Fibroblast of peridontal ligament (primary cell): Measurements from ENCODE around the gene COL4A4.
"Not testable (repeated sequence)": the region's sequence is repeated elsewhere in the genome, so short reads cannot be mapped to it uniquely, and the experiment has no call there.

ENCODE experiments used
- DNase-seq: peaks from one replicate; pipeline ENCODE4 v3.0.0-alpha.2; 2010; ENCODE audit errors: extremely low read depth

Gene COL4A4

DNA sequence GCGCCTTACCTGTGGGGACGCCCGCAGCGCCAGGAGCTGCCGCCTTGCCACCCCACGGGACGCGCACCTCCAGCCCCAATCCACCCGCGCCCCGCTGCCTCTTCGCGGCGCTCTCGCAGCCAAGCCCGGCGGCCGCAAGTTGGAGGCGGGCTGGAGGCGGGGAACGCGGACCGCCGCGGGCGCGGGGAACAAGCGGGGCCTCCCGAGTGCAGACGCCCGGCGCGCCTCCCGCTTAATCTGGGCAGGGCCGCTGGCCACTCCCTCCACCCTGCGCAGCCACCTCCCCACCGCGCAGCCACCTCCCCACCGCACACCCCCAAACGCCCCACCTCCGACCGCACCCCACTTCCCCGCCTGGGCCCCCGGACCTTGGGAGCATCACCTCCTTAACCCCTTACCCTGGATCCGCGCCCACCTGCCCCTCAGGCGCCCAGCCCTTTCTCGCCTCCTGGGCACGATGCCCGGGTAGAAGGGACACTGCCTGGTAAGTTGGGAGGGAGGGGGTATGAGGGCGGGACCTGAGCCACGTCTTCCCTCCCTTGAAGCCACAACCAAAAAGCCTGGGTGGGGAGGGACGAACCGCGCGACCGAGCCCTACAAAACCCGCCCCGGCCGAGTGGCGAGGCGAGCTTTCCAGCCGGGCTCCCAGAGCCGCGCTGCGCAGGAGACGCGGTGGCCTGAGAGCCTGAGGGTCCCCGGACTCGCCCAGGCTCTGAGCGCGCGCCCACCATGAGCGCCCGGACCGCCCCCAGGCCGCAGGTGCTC lies at the start of gene COL4A4, which contains the start of gene COL4A3:
Gene COL4A4, minus strand, starts transcription at position 208 of the 765 bp plus-strand sequence. CDS start 16,722 bp downstream, outside the sequence.
Gene COL4A3, plus strand, starts transcription at position 627 of the 765 bp plus-strand sequence. Its CDS starts 103 bp downstream, at position 730.
- DNase-seq, result no peak

DNA sequence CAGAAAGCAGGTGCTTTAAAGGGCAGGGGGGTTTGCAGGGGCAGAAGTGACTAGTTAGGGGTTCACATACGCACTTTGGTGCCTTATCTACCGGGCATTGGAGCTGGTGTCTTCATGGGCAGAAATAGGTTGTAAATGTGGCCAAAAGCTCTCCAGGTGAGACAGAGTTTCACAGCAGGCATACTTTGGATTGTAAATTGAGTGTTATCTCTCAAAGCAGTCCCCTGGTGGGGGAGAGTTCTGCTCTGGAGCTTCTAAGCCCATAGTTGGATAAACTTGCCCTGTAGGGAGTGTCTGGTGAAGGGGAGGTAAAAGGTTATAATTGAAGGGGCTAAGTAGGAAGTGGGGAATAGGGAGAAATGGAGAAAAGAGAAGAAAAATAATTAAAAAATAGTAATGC lies 43.6 kb upstream of the COL4A4 start:
- no peak for DNase-seq

DNA sequence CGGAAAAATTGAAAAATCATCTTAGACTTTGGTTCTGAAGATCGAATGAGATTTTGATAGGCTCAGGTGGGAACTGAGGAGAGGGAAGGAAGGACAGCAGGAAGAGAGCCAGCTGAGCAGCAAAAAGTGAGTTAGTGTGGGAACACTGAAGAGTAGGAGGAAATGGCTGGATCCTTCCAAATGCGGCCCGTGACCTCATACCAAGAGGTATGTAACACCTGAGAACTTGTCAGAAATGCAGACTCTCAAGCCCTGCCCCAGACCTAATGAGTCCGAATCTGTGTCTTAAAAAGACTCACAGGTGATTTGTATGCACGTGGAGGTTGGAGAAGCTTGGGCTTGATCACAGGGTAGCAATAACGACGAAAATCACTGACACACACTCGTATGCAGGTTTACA lies 42.4 kb upstream of the COL4A4 start:
- no peak for DNase-seq

DNA sequence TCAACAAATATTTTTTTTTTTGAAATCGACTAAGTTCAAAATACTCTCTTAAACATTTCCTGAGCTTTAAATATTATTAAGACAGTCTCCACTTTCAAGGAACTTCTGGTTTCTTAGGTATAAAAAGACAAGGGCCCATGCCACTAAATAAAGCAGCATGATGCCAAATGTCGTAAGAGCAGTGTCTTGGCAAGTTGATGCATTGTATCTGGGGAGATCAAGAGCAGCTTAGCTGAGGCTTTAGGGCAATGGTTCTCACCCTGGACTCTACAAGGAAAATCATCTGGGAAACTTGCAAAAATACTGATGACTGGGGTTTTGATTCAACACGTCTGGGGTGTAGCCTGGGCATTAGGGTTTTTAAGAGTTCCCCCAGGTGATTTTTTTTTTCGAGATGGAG lies 41.7 kb upstream of the COL4A4 start:
- no peak for DNase-seq

DNA sequence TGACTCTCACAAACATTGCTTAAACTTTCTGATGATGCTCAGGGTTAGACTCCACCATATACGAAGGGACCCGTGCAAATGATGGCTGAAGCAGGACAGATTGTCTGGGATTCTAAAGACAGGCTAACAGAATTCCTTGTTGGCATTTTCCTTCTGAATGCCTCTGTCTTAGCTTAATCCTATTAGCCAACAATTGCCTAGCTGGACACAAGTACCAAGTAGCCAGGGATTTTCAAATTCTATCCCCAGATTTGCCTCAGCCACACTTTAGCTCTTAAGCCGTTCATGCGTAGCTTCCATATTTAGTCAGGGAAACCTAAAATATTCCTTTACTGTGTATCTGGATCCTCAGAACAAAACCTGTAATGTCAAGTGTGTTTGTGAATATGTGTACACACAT lies 40.4 kb upstream of the COL4A4 start:
- no peak for DNase-seq

DNA sequence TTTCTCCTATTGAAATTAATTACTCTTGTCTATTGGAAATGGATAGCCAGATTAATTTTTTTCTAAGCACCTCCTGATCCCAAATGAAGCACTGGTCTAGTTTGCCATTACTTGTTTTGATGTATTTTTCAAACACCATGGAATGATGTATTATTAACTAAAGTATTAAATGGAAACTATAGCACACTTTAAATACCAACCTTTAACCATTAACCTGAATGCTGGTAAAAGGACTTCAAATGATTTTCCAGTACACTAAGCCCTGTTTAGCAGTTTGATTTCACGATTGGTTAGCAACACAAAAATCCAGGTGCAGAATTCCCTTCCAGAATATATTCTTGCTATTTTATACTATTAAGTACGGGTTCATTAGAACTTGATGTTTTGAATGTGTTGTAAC lies 37.8 kb upstream of the COL4A4 start:
- DNase-seq, result no peak

DNA sequence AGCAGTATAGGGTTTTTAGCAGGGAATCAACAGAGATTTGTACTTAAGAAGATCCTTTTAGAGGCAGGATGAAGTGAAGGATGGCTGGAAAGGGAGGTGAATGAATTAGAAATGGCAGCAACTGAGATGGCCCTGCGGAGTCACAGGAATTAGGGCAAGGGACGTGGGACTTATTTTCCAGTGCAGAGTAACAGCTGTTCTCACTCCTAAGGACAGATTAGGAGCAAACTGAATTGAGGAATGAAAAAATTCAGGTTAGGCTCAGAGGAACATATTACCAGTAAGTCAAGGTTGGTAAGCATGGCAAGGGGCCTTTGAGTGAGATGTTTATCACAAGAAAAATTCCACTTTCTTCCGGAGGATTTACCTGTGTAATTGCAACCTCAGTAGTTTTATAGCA lies 34.9 kb upstream of the COL4A4 start:
- no peak for DNase-seq

DNA sequence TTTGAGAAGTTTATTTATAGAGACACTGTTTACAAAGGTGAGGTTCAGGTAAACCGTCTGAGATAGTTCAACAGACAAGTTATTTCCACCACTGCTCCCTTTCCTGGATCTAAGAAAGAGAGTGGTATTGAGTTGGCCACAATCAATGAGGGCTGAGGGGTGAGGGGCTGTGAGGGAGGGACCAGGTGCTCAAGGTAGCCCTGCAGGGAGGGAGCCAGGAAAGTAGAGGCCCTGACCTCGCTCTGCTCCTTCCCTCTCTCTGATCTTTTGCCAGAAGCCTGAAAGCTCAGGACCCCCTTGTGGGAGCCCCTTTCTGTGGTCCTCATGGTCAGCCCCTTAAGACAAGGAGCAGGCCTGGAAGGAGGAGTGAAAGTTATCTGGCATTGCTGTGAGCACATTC lies 30.2 kb upstream of the COL4A4 start:
- DNase-seq, result no peak

DNA sequence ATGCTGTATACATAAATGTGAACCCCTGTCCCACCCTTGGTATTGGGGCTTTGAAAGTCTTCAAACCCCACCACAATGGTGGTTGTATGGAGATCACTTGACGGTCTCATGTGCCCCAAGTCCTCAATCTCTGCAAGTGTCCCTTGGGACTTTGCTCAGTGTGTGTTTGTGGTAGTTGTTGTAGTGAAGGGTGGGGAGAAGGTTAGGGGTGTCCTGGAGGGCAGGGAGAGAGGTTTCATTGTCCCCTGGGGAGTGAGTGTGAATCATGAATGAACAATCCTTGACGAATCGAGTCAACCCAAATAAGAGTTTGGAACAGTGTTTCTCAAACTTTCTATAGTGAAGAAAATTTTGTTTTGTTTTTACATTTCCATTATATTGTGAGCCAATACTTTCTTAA lies 28.5 kb upstream of the COL4A4 start:
- no peak for DNase-seq

DNA sequence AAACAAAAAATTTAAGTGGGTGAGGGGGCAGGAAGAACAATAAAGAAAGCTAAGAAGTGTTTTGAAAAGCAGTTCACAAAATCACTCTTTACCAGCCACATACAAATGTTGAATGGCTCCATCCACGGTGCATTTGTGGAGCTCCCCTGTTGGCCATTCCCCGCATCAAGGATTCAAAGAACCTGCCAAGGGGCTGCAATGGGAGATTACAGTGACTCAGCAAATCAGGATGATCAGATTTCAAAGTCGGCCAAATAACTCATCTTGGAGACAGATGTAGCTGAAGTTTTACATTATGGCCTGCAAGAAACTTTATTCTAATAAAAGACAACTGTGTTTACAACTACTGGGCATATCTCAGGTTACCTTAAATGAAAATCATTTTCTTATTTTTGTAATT lies 27.4 kb upstream of the COL4A4 start:
- DNase-seq, result peak; percentile 70

DNA sequence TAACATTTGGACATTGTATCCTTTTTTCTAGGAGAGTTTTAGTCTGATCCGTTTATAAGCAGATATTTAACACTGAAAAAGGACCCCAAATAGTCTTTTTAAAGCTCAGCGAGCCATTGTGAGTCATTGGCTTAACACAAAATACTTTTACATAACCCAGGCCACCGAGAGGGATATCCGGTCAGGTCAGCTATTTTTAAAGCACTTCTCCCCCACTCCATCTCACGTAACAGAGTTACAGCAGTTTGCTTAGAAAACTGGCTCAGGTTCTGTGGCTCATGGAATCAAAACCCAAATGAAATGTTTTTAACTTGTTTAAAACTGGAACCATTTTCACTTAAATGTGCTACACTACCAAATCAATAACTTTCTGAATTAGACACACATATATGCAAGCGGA lies 24.3 kb upstream of the COL4A4 start:
- DNase-seq, result peak; percentile 41

DNA sequence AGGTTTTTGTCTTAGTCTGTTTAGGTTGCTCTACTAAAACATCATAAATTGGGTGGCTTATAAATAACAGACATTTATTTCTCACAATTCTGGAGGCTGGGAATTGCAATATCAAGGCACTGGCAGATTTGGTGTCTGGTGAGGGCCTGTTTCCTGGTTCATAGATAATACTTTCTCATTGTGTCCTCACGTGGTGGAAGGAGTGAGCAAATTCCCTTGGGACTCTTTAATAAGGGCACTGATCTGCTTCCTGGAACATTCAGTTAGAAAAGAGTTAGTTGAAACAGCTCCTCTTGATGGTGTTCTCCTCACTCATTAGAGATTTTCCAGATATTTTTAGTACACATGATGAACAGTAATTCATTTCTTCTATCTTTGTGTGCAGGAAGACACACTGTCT lies 22.7 kb upstream of the COL4A4 start:
- no peak for DNase-seq

DNA sequence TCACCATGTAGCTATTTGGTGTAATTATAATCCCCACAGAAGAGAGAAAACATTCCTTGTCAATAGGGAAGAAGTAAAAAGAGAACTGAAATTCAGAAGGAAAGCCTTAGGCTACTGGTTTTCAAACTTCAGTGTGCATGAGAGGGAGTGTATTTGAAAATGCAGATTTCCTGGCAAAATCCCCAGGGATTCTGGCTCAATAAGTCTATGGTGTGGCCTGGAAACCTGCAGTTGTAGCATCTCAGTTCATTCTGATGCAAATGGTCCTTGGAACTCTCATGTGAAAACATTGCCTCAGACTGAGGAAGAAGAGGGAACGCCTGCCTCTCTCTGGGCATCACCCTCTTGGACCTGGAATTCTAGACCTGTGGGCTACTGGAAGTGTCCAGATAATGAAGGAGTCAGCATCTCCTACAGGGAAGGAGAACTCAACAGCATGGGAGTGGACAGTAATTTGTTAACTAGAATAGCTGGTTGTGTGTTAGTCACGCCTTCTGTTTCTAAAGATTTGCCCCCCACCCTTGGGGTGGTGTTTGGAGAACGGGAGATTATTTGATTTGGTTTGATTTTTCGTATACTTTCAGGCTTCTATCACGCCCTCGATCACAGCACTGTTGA lies 21.7 kb upstream of the COL4A4 start:
- no peak for DNase-seq

DNA sequence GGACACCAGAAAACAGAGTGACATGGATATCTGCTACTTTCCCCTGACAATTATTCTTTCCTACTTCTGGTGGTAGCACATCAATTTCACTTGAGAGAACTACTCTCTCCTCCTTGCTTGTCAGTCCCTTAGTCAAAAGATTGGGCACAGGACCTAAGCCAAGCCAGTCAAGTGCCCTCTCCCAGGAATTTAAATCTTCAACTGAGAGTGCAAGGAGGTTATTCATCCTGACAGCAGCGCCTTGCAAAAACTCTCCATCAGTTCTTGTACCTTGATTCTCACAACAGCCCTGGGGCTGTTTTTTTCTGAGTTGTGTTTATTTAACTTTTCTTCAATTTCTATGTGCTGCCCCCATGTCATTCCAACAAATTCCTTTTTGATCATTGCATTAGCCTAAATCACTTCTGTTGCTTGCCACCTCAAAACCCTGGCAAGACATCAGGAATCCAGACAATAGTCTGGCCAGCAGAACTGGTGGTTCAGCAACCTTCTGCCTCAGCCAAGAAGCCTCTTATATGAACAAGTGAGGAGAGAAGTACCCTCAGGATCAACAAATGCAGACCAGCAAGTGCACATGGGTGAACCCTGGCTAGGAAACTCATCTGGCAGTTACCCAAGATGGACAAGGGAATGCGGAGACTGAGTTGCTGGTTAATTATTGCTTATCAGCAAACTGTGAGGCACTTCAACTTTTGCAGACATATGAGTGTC lies 19.8 kb upstream of the COL4A4 start:
- no peak for DNase-seq

DNA sequence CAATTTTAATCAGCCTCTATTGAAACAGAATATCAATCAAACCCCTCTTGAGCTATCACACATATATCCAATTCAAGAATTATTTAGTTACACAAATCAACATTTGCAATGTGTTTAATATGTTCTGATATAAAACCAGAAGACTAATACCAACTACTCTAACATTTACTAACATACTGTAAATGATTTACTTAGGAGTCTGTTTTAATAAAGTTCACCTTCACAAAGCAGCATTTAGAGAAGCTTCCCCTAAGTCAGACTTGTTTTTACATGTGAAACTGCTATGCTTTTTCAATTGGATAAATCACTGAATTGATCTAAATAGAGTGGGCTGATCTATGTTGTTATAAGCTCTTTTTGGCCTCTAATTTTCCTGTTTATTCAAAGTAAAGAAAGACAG lies 18.8 kb upstream of the COL4A4 start:
- no peak for DNase-seq

DNA sequence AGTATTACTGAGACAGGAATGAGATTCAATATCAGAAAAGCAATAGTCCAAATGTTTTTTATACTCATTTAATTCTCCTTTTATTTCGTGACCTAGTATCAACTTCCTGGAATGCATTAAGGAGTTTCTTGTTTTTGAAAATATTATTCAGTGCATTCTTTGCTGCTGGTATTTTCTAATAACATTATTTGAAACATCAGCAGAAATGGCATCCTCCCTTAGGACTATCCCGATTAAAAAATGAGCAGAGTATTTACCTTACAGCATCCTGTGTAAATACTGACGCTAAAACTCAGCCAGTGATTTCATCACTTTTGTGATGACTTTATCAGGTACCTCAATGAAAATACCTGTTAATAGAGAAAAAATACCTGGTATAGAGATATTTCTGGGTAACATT lies 16.8 kb upstream of the COL4A4 start:
- no peak for DNase-seq

DNA sequence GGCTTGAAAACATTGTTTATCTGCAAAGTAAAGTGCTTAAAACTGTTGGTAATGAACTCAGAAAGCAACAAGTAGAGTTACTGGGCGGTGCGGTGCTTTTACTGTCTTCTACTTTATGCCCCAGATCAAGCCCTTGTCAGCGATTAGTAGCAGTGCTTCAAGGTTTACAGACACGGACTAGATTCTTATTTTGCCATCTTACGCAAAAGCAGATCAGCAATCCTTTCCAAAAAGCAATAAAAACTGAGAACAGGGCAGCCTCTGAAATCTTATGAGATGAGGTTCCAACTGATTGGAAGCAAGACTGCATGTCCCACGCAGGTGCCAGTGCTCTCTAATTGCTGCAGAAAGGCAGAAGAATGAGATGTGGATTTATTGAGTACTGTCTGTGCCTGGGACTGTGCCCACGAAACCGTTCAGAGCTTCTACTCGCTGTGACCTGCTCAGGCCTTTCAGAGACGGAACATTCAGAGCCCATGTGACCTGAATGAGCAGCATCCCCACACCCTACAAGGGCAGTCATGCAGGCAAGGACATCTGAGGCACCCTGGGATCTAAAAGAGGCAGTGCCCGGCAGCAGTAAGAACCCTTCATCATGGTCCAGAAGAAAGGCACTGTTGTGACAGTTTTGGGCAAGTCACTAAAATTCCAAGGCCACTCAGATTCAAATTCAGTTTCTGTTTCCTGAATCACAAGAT lies 16.1 kb upstream of the COL4A4 start:
- no peak for DNase-seq

DNA sequence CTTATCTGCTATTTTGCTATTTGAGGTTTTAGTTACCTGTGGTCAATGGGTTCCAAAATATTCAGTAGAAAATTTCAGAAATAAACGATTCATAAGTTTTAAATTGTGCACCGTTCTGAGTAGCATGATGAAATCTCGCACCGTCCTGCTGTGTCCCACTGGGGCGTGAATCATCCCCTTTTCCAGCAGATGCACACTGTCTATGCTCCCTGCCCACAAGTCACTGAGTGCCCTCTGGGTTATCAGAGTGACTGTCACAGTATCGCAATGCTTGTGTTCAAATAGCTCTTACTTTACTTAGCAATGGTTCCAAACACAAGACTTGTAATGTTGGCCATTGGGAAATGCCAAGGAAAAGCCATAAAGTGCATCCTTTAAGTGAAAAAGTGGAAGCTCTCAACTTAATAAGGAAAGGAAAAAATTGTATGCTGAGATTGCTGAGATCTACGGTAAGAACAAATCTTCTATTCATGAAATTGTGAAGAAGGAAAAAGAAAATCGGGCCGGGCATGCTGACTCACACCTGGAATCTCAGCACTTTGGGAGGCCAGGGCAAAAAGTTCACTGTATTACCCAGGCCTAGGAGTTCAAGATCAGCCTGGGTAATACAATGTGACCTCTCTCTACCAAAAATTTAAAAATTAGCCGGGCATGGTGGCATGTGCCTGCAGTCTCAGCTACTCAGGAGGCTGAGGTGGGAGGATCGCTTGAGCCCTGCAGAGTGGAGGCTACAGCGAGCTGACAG lies 13.8 kb upstream of the COL4A4 start:
- no peak for DNase-seq

DNA sequence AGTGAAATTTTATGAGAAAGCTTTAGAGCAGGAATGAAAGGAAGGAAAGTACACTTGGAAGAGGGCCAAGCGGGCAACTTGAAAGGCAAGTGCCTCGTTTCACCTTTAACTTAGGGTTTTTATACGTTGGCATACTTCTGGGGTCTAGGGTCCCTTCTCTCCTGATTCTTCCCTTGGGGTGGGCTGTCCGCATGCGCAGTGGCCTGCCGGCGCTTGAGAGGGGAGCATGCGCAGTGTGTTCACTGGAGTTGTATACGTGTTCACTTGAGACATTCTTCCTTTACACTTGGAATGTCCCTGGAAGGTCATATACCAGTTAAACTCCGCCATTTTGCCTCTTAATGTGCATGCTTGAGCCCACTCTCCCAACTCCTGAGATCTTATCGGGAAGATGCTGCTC lies 7.8 kb upstream of the COL4A4 start:
- DNase-seq, result not testable (repeated sequence)

DNA sequence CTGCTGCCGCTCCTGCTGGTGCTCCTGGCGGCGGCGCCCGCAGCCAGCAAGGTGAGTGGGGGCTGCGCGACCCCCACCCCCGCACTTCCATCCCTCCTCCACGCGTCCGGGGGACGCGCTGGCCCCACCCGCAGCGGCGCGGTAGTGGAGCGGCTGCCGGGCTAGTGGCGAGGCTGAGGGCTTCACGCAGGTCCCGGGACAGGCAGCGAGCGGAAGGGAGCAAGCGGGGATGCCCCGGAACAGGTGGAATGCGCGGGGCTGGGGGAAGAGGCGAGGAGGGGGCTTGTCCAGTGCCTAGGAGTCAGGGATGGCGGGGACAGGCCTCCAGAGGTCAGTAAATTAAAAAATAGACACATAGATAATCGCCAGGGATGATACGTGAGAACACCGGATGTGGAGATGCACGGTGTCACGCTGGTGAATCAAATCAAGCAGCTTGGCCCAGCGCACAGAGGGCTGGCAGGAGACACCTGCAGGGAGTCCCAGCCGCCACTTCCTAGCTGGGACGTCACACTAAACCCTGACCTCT lies 822 bp upstream of the COL4A4 start:
- DNase-seq, result no peak

DNA sequence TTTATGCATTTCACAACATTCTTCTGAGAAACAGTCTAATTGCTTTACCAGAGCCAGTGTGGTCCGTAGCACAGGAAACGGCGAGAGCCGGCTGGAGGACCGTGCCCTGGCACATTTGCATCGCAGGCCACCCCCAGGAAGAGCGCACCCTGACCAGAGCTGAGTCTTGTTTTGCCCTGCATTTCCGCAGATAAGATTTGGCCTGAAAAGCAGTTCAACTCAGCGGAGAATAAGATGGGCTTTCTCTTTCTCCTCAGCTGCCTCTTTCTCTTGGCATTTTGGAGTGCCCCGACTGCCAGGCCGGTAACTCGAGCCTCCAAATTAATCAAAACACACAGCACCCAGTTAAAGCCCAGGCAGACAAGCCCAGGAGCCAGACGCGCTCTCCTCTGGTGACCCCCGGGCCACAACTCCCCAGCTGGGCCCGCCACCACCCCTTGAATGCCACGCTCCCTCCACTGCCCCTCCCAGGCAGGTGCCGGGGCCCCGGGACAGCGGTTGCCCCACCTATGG lies 464 bp downstream of the COL4A4 start:
- no peak for DNase-seq
